Measurements from ENCODE around the gene REXO2.

DNA sequence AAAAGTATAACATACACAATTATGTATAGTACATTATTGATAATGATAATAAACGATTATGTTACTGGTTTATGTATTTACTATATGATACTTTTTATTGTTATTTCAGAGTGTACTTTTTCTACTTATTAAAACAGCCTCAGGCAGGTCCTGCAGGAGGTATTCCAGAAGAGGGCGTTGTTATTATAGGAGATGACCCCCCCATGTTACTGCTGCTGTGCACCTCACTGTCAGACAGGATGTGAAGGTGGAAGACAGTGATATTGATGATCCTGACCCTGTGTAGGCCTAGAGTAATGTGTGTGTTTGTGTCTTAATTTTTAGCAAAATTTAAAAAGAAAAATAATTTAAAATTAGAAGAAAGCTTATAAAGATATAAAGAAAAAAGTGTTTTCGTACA, 57.6 kb downstream of the REXO2 start:
- TF ChIP-seq YY1 (IDR thresholded peaks at IDR 0.05; ENCODE audit: insufficient read depth, insufficient read length) (no peak), ZNF274 (IDR thresholded peaks at IDR 0.05; ENCODE audit: low read depth, low read length) (no peak)
